Measurements from ENCODE around the gene CBFA2T2.
"Not testable (repeated sequence)": the region's sequence is repeated elsewhere in the genome, so short reads cannot be mapped to it uniquely, and the experiment has no call there.

The CBFA2T2 gene

GRCh38 chr20:33584976-33585375 is 95.1 kb downstream of the CBFA2T2 start:
- DNase-seq, result no peak

GRCh38 chr20:33585413-33585812 is 95.5 kb downstream of the CBFA2T2 start:
- no peak for DNase-seq

- DNase-seq, result no peak
These were observed 99.2 kb downstream of the CBFA2T2 start for GRCh38 chr20:33589059-33589458.

GRCh38 chr20:33591901-33592300 is 102.0 kb downstream of the CBFA2T2 start:
- not testable (repeated sequence) for DNase-seq

- no peak for DNase-seq
These were observed 104.8 kb downstream of the CBFA2T2 start for GRCh38 chr20:33594743-33595142.

- DNase-seq, result no peak
These were observed 110.5 kb downstream of the CBFA2T2 start for GRCh38 chr20:33600414-33600813.

- DNase-seq, result no peak
These were observed 111.1 kb downstream of the CBFA2T2 start for GRCh38 chr20:33600981-33601380.

- DNase-seq, result no peak
These were observed 112.0 kb downstream of the CBFA2T2 start for GRCh38 chr20:33601861-33602260.

- DNase-seq, result no peak
These were observed 113.1 kb downstream of the CBFA2T2 start for GRCh38 chr20:33602826-33603590.

GRCh38 chr20:33604084-33604990 is 114.4 kb downstream of the CBFA2T2 start:
- no peak for DNase-seq

GRCh38 chr20:33604991-33605370 is 115.1 kb downstream of the CBFA2T2 start:
- no peak for DNase-seq

GRCh38 chr20:33606118-33606771 is 116.3 kb downstream of the CBFA2T2 start:
- DNase-seq, result no peak

- no peak for DNase-seq
These were observed 119.6 kb downstream of the CBFA2T2 start for GRCh38 chr20:33609504-33609903.

GRCh38 chr20:33611106-33611505 is 121.2 kb downstream of the CBFA2T2 start:
- DNase-seq, result no peak

GRCh38 chr20:33612001-33612400 is 122.1 kb downstream of the CBFA2T2 start:
- DNase-seq, result no peak

GRCh38 chr20:33621717-33622400 is 132.0 kb downstream of the CBFA2T2 start:
- no peak for DNase-seq

GRCh38 chr20:33622705-33623365 is 132.9 kb downstream of the CBFA2T2 start:
- no peak for DNase-seq

GRCh38 chr20:33624399-33624798 is 134.5 kb downstream of the CBFA2T2 start:
- no peak for DNase-seq

GRCh38 chr20:33626190-33626589 is 136.3 kb downstream of the CBFA2T2 start:
- DNase-seq, result no peak

- DNase-seq, result no peak
These were observed 137.8 kb downstream of the CBFA2T2 start for GRCh38 chr20:33627577-33628216.

GRCh38 chr20:33629533-33629932 is 139.6 kb downstream of the CBFA2T2 start:
- DNase-seq, result no peak

GRCh38 chr20:33629979-33630378 is 140.1 kb downstream of the CBFA2T2 start:
- DNase-seq, result no peak

Data from NCI-H1092 (cell line).